Measurements from ENCODE around the gene LRRK1. TPM values are rescaled to one million over a fixed set of nuclear protein-coding genes. Genes with fewer than 3 reads are reported as not detected.

Gene LRRK1
- total and polyA plus RNA-seq, 7 donors: 7.1 to 27.4 (median 10.2) TPM

DNA sequence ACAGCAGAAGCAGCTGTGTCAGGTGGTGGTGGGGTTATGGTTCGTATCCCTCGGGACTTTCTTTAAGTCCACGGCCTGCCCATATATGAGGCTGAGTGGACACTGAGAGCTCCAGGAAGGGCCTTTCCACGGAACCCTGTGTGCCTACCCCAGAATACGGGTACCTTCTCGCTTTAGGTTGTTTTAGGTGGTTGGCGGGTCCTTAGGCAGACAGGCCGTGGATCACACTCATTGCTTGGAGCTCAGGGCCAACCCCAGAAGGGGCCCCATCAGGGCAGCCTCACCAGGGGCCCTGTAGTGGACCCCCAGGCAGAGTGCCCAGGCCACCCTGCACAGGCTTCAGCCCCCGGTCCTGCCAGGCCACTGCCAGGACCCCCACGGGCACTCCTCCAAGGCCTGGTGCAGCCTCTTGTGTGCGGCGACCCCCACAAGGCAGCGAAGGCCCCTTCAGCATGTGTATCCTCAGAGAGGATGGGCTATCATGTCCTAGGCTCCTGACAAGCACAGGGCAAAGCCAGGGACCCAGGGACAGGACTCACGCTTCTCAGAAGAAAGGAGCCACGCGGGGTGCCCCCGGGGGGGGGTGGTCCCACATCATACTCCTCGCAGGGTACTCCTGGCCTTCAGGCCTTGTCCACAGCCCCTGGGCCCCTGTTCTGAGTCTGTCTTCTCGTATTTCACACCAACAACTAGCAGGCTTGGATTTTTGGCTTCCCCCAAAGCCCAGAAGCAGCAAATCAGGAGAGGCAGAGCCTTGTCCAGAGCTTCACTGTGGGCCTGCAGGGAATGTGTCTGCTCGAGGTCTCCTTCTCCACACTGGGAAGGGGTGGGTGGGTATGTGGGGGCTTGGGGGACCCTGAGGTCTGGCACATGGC is 93.4 kb downstream of the LRRK1 start:
- H3K9me3 ChIP-seq: no peaks in the 10 kb centered on the region
- peaks cover 0 to 48% (median 4%) of the 10 kb centered on the region in 4 donors for H3K36me3 ChIP-seq
- intact Hi-C loops (cut with DNase I): no loop called here
- peak; percentile 52 for DNase-seq
- no peaks in the 10 kb centered on the region for H3K27me3 ChIP-seq
- H3K4me1 ChIP-seq: peaks cover 0 to 12% (median 7%) of the 10 kb centered on the region in 4 donors
- H3K27ac ChIP-seq: no peak overlapping the region
- WGBS, 2 donors: 95% methylated on average over 20 of the region's 20 CpGs
- no peak overlapping the region for H3K4me3 ChIP-seq
- TF ChIP-seq POLR2A (IDR thresholded peaks at IDR 0.05) (no peak), EP300 (IDR thresholded peaks at IDR 0.05) (no peak), POLR2AphosphoS5 (IDR thresholded peaks at IDR 0.05) (no peak)
- TF ChIP-seq, protein P1, sequence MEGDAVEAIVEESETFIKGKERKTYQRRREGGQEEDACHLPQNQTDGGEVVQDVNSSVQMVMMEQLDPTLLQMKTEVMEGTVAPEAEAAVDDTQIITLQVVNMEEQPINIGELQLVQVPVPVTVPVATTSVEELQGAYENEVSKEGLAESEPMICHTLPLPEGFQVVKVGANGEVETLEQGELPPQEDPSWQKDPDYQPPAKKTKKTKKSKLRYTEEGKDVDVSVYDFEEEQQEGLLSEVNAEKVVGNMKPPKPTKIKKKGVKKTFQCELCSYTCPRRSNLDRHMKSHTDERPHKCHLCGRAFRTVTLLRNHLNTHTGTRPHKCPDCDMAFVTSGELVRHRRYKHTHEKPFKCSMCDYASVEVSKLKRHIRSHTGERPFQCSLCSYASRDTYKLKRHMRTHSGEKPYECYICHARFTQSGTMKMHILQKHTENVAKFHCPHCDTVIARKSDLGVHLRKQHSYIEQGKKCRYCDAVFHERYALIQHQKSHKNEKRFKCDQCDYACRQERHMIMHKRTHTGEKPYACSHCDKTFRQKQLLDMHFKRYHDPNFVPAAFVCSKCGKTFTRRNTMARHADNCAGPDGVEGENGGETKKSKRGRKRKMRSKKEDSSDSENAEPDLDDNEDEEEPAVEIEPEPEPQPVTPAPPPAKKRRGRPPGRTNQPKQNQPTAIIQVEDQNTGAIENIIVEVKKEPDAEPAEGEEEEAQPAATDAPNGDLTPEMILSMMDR (IDR thresholded peaks at IDR 0.05): no peak

DNA sequence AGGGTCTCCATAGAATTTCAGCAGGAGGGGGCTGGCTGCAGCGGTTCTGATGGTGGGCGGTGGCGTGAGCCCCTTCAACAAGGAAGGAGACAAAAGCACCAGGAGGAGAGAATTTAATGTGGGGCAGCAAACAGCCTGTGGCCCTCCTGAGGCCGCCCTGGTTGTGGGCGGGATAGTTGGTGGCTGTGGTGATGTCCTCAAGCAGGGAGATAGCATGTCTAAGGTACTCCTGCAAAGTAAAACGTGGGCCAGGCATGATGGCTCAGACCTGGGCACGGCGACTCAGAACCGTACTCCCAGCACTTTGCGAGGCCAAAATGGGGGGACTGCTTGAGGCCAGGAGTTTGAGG is 94.0 kb downstream of the LRRK1 start:
- no peak overlapping the region for H3K4me3 ChIP-seq
- H3K27me3 ChIP-seq: no peaks in the 10 kb centered on the region
- peaks cover 0 to 11% (median 3%) of the 10 kb centered on the region in 4 donors for H3K4me1 ChIP-seq
- no peak overlapping the region for H3K27ac ChIP-seq
- intact Hi-C loops (cut with DNase I): no loop called here
- peak; percentile 46 for DNase-seq
- TF ChIP-seq POLR2A (IDR thresholded peaks at IDR 0.05) (no peak), POLR2AphosphoS5 (IDR thresholded peaks at IDR 0.05) (no peak), EP300 (IDR thresholded peaks at IDR 0.05) (no peak)
- TF ChIP-seq, protein P1 (IDR thresholded peaks at IDR 0.05): no peak
- 96 to 97% methylated on average over 10 of the region's 10 CpGs for WGBS, 2 donors
- no peaks in the 10 kb centered on the region for H3K9me3 ChIP-seq
- H3K36me3 ChIP-seq: peaks cover 0 to 48% (median 4%) of the 10 kb centered on the region in 4 donors

DNA sequence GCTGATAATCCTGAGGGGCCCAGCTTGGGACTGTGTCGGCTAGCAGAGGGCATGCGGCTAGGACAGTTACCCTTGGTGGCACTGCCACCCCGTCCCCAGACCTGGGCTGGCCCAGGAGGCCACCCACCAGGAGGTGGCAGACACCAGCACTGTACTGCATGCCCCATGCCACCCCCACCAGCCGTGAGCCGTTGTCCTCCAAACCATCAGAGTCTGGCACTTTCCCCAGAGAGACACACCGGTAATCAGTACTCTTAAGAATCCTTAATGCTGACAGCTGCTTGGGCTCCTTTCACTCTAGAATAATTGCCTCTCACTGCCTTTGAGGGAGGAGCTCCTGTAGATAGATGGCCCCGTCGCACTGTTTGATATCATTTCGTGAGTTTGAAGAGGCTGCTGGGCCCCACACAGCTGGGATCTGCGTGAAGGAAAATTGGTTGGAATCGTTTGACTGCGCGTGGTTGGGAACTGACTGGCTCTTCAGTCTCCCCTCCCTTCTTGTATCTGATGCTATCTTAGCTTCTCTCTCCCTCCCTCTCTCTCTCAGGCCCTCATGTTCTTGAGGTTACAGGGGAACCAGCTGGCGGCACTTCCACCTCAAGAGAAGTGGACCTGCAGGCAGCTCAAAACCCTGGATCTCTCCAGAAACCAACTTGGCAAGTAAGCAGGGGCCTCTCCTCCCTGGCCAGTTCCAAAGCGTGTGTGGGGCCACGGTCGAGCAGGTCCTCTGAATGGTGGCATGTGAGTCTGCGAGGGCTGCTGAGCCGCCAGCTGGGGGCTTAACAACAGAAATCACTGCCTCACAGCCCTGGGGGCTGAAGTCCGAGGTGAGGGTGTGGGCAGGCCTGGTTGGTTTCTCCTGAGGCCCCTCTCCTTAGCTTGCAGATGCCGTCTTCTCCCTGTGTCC is 94.9 kb downstream of the LRRK1 start:
- 88 to 89% methylated on average over 21 of the region's 21 CpGs for WGBS, 2 donors
- Histone ChIP-seq H3K4me1 (peaks cover 0 to 5% (median 0%) of the 10 kb centered on the region in 4 donors), H3K27me3 (no peaks in the 10 kb centered on the region), H3K4me3 (no peak overlapping the region), H3K9me3 (no peaks in the 10 kb centered on the region), H3K27ac (no peak overlapping the region), H3K36me3 (peaks cover 0 to 48% (median 4%) of the 10 kb centered on the region in 4 donors)
- TF ChIP-seq POLR2AphosphoS5 (IDR thresholded peaks at IDR 0.05) (no peak), EP300 (IDR thresholded peaks at IDR 0.05) (no peak), POLR2A (IDR thresholded peaks at IDR 0.05) (no peak)
- TF ChIP-seq, protein P1 (IDR thresholded peaks at IDR 0.05): no peak
- DNase-seq: peak; percentile 58
- intact Hi-C loops (cut with DNase I): no loop called here

DNA sequence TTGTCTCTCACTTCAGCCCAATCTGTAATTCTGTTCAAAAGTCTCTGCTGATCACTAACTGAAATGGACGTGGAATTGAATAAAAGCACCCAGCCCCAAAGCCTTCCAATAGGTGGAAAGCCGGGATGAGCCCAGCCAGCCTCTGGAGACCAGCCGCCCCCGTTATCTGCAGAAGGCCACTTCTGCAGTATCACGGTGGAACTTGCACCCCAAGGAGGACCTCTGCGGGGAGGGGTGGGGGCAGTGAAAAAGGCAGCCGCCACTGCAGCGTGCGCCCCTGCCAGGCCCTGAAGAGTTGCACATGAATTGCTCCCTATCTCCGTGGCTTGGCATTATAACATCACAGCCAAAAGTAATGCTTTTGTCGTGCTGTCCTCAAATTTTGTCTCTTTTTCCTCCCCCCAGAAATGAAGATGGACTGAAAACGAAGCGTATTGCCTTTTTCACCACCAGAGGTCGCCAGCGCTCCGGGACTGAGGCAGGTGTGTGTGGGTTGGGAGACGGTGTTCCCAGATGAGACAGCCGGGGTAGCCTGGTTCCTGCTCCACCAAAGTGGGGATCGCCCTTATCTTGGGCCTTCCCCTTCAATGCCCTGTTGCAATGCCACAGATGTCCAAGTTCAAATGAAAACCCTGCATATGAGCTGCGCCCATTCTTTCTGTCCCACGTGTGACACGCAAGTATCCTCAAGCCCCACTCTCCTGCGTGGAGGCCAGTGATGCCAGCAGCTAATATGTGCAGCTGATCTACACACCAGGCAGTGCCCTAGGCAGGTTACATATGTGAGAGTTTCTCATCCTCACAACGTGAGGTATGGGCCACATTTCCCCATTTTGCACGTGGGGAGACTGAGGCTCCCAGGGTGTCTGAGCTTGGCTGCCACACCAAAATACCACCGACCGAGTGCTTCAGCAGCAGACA is 96.0 kb downstream of the LRRK1 start:
- peaks cover 0 to 48% (median 4%) of the 10 kb centered on the region in 4 donors for H3K36me3 ChIP-seq
- no peak overlapping the region for H3K4me3 ChIP-seq
- H3K4me1 ChIP-seq: peaks cover 0 to 5% (median 0%) of the 10 kb centered on the region in 4 donors
- 59 to 60% methylated on average over 27 of the region's 27 CpGs for WGBS, 2 donors
- TF ChIP-seq POLR2A (IDR thresholded peaks at IDR 0.05): no peak
- TF ChIP-seq, protein P1 (IDR thresholded peaks at IDR 0.05): peak; percentile 62 to 83 (median 72)
- TF ChIP-seq POLR2AphosphoS5 (IDR thresholded peaks at IDR 0.05): no peak
- no peaks in the 10 kb centered on the region for H3K9me3 ChIP-seq
- H3K27ac ChIP-seq: no peak overlapping the region
- H3K27me3 ChIP-seq: no peaks in the 10 kb centered on the region
- intact Hi-C loops (cut with DNase I): loop anchor here (1.0 to 5.0 kb wide), 2 partner anchors 72 to 243 kb away; no protein-coding TSS in a partner anchor
- DNase-seq: peak; percentile 85

All from sigmoid colon (tissue), 7 donors.